Raji (cell line): Measurements from ENCODE around the gene ERCC6L2.

Source experiments
- POLR2A ChIP-seq: IDR thresholded peaks from 2 replicates; pipeline ENCODE4 v1.6.1; 2011; ENCODE audit warnings: low read depth, low read length, control low read depth; ENCODE audit not compliant: insufficient read depth

ERCC6L2 gene, protein sequence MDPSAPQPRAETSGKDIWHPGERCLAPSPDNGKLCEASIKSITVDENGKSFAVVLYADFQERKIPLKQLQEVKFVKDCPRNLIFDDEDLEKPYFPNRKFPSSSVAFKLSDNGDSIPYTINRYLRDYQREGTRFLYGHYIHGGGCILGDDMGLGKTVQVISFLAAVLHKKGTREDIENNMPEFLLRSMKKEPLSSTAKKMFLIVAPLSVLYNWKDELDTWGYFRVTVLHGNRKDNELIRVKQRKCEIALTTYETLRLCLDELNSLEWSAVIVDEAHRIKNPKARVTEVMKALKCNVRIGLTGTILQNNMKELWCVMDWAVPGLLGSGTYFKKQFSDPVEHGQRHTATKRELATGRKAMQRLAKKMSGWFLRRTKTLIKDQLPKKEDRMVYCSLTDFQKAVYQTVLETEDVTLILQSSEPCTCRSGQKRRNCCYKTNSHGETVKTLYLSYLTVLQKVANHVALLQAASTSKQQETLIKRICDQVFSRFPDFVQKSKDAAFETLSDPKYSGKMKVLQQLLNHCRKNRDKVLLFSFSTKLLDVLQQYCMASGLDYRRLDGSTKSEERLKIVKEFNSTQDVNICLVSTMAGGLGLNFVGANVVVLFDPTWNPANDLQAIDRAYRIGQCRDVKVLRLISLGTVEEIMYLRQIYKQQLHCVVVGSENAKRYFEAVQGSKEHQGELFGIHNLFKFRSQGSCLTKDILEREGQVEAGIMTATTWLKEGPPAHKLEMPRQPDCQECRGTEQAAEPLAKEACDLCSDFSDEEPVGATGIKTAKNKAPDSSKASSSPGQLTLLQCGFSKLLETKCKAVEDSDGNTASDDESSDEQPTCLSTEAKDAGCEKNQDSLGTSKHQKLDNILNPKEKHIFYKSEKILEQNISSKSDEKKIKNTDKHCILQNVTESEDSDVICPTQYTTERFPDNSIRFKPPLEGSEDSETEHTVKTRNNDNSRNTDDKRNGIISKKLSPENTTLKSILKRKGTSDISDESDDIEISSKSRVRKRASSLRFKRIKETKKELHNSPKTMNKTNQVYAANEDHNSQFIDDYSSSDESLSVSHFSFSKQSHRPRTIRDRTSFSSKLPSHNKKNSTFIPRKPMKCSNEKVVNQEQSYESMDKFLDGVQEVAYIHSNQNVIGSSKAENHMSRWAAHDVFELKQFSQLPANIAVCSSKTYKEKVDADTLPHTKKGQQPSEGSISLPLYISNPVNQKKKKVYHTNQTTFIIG (N-terminal part only)

DNA sequence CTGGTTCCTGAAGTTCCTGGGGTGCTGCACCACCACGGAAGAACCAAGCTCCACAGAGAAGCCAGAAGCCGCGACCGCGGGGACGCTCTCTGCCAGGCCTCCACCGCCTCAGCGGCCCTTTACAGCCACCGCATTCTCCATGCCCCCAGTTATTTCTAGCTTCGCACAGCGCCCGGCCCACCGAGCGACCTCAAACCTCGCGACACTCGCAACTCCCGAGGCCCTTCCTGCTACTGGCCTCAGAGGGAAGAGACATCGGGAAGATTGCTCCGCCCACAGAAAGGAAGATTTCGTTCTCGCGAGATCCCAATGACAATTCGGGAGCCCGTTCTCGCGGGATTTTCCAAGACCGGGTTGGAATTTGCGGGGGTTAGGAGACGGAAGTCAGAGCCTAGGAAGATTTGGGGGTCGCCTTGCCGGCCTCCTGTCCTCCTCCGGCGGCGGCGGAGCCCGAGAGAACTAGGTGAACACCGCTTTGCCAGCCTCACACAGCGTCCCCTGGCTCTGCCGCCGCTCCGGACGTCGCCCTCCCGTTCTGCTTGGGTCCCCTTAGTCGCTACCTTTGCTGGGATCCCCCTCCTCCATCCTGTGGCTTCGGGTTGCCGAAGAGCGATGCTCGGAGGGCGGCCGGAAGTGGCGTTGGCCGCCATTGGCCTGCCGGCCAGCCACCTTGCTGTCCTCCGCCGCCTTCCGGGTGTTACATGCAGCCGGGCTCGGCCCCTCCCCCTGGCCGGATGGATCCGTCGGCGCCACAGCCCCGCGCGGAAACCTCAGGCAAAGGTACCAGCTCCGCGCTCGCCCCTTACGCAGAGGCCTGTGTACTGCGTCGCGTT is at the start of gene ERCC6L2:
TSS of gene ERCC6L2 (plus strand) at position 387 of the 833 bp plus-strand sequence. CDS start at position 735, 348 bp downstream.
- peak; percentile 84 for TF ChIP-seq POLR2A

DNA sequence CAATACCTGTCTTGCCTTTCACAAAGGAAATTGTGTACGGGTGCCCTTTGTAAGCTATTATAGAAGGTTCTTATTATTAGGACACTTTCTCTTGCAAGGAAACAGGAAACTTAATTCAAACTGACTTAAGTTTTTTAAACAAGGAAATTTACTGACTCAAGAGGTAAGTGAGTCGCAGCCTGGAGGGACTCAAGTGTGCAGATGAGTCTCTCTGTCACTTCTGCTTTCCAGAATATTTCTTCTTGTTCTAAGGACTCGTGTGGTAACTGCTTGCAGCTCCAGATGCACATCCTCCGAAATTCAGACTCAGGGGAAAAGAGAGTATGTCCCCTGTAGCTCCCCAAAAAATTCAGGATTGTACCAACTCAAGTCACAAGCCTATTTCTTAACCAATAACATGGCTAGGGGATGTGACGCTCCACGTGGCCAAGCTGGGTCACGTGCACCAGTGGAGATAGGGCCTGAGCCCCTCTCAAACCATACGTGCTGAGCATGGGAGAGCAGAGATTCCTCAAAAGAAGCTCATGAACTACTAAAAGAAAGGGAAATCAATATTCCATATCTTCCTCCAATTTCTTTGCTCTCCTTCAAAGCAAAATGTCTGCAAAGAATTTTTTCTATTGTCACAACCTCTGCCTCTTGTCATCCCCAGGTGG is 49.2 kb upstream of the ERCC6L2 start:
- TF ChIP-seq POLR2A: no peak

DNA sequence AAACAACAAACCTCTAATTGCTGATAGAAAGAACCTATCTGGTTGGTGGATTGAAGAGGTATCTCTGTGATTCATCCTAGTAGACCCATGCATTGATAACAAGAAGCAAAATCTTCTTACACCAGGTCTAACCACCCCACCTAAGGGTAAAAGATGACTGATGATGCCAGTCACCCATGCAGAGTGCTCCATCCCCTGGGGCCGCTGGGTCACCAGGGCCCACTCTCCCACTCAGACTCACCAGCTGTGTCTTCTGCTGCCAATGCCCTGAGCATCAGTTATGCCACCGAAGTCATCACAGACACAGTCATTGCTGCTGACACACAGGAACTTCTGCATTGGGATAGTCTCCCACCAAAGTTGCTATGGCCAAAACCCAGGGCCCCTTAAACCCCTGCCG is 44.7 kb upstream of the ERCC6L2 start:
- TF ChIP-seq POLR2A: no peak

DNA sequence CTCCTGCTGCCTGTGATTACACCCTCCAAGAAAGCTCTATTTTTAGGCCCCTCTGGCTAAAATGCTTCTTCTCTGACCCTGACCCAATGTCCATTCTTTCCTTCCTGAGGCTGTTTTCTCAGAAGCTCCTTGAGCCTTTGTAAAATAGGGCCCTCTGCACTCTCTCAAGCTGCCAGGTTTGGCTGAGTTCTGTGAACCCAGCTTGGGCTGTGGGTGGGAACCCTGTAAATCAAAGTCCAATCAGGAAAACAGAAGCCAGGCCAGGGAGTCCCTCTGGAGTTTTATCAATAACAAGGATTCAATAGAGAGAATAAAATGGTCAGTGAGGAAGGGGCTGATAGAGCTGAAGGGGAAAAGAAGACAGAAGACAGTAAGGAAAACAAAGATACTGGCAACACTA is 43.7 kb upstream of the ERCC6L2 start:
- no peak for TF ChIP-seq POLR2A

DNA sequence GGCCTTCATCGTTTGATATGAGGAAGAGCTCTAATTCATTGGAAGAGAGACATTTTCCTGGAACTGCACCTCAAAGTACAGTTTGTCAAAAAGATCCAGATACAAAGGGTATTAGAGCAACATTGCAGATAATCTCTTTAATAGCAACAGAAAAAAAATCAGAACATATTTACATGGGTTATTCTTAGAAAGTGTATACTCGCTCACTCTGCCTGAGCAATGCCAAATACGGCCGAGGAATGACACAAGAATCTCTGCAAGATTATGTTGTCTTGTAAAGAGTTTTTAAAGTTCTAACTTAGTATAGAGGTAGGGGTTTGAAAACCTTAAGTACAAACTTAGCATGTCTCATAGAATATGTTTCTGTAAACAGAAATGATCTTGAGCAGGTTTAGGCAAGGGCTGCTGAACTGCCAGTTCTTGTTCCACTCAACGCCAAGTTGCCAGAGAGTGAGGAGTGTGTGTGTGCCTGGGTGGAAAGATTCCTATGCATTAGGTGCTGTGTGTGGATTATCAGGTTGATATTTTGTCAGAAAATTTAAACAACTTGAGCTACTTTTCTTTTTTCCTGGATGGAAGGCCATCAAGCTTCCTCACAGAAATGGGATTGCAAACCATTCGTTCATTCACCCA is 41.8 kb upstream of the ERCC6L2 start:
- TF ChIP-seq POLR2A: no peak

DNA sequence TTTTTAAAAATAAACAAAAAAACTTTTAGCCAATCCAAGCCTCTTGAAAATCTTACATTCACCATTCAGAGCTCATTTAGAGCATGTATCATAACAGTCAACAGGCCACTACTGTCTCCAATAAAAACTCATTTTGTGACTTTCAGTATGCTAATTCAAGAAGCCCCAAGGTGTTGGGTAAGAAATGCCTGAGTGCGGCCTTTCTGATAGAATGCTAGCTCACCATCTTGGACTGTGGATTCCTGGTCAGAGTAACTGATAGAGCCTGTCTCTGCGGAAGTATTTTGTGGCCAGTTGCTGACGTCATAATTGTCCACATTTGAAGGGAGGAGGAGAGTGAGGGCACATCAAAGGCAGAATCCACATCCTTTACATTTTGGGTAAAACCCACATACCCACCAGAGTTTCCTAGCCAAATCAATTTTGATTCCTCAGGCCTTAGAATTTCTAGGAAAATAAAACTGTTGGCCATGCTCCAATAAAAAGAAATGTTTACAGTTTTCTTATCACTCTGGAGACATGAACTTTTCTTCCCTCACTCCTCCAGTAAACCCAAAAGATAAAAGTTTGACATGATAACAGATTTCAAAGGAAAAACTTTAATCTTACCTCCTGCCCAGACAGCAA is 41.1 kb upstream of the ERCC6L2 start:
- no peak for TF ChIP-seq POLR2A

DNA sequence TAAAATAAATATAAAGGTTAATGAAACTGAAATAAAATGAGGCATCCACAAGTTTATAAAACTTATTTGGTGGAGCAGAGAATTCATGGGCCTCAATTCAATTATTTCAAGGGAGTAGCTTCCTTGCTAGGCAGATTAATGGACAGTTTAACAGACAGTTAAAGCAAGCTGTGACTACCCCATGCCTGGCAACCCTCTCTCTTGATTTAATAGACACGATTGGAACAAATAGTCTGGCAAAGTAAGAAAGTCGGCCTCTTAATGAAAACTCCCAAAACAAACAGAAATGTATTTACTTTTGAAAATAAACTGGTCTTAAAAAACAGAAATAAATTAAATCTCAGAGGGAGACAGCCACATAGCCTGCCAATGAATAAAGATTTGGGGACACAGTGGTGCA is 40.1 kb upstream of the ERCC6L2 start:
- no peak for TF ChIP-seq POLR2A

DNA sequence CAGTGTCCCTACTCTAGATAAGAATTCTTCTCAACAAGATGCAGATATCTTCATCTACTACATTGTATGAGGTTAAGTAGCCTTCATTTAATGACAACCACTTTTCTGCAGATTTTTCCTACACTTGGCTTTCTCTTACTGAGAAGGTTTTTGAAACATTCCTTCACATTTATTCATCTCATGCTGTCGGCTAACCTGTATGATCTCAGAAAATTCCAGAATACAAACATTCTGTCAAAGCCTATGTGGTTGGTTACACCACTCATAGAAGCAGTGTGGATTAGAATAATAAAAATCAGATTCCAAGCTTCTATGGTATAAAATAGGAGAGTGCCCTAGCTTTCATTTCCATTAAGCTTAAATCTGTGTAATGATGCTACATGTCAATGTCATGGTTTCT is 39.4 kb upstream of the ERCC6L2 start:
- no peak for TF ChIP-seq POLR2A

DNA sequence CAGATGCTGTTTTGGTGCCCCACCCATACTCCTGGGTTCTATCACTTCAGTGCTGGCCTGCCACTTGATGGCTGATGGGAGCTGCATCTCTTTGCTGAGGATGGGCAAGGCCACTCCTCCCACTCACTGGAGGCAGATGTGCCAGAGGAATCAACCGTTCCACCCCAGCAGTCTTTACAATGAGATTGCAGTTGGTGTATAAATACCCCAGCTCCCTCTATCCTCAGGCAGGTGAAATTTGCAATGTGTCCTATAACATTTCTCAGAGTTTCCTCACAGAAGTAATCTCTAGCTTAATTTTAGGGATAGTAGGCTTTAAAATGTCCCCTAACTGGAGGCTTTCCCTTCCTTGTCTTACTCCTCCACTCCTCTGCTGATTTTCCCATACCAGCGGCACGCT is 36.5 kb upstream of the ERCC6L2 start:
- TF ChIP-seq POLR2A: no peak

DNA sequence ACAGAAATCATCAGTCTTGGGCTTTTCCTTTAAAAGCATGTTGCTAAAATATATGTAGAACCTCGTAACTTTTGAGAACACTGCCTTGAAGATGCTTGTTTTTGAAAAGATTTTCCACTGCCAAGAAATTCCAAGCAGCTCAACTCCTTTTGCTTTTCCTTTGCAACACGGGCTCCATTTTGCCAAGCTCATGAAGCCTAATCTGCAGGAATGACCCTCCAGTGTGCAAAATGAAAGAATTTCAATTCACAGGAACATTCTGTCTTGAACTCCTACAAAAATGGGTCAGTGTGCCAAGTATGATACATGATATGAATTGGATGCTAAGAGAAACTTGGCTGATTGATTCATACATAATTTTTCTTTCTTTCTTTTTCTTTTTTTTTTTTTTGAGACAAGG is 35.4 kb upstream of the ERCC6L2 start:
- no peak for TF ChIP-seq POLR2A

DNA sequence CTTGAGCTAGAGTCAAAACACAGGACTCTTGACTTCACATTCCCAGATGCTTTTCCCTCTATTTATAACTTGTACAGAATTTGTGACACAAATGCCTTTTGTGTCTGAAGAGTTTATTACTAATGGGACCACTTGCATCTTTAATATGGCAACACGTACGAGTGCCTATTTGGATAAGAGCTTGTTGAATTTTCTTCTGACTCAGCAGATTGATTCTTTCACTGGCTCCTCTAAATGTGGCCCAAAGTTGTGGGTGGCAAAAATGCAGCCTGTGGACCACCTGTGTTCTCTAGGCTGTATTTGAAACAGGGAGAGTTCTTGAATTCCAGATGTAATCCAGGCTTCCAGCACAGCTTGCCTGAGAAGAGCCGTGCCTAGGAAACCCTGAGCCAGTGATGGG is 34.1 kb upstream of the ERCC6L2 start:
- TF ChIP-seq POLR2A: no peak

DNA sequence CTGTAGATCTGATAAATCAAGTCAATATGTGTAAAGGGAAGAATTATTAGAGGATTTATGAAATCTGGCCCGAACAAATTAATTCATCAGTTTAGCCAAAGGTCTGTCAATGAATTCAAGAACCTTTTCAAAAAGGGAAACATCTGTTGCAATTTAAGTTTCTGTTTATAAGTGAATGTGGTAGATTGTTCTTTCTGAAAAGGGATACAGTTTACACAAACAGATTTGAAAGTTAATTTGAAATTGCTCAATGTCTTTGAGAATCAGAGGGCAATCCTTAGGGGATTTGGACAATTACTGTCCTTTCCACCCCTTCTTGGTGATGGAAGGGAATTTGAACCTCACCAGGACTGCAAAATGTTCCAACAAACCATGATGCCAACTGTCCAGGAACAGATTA is 29.7 kb upstream of the ERCC6L2 start:
- no peak for TF ChIP-seq POLR2A

DNA sequence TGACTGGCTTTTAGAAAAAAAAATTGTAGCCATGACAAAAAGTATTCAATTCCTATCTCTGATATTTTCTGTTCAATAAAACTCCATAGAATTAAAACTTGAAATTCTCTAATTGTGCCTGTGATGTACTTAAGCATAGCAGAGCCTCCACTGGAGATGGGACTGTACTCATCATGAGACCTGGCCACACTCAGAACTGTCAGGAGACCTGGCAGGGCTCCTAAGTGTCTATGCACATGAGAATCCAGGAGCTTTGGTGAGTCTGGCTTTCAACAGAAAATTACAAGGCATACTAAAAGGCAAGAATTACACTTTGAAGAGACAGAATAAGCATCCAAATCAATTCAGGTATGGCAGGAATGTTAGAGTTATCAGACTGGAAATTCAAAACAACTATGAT is 26.7 kb upstream of the ERCC6L2 start:
- TF ChIP-seq POLR2A: no peak
